Small intestine (tissue), 7 donors: ENCODE data around the gene AMIGO1. TPM values are rescaled to one million over a fixed set of nuclear protein-coding genes. Genes with fewer than 3 reads are reported as not detected.

Source experiments
- DNase-seq, 2 donors: peaks; one replicate each; pipeline versions ENCODE4 v3.0.0 to v3.0.0-alpha.2; 2013
- FAIRE-seq: peaks from 2 replicates; lab custom pipeline; 2012; peaks lifted over from hg19 to GRCh38; lab: Jason Lieb, UNC
- H3K27ac ChIP-seq, 3 donors: one replicate each; pipeline ENCODE4 v1.5.1; 2013; ENCODE audit warnings: low read length in 2 of 3, mild to moderate bottlenecking in 2 of 3, control low read depth in 1 of 3, inconsistent platforms in 1 of 3, low read depth in 1 of 3, moderate library complexity in 1 of 3
- H3K27me3 ChIP-seq, 3 donors: one replicate each; pipeline ENCODE4 v1.6.1; 2013; ENCODE audit warnings: low read length in 3 of 3, inconsistent platforms in 1 of 3; ENCODE audit not compliant: control insufficient read depth in 3 of 3, insufficient read depth in 3 of 3
- H3K36me3 ChIP-seq, 3 donors: one replicate each; pipeline ENCODE4 v1.6.1; 2013; ENCODE audit warnings: low read length in 3 of 3, inconsistent platforms in 1 of 3, low read depth in 1 of 3, mild to moderate bottlenecking in 1 of 3, moderate library complexity in 1 of 3; ENCODE audit not compliant: control insufficient read depth in 3 of 3, insufficient read depth in 2 of 3
- H3K4me1 ChIP-seq, 3 donors: one replicate each; pipeline ENCODE4 v1.6.1; 2013; ENCODE audit warnings: low read length in 2 of 3, inconsistent platforms in 1 of 3, low read depth in 1 of 3, mild to moderate bottlenecking in 1 of 3, moderate library complexity in 1 of 3; ENCODE audit not compliant: control insufficient read depth in 3 of 3, insufficient read depth in 2 of 3
- H3K4me3 ChIP-seq, 3 donors: one replicate each; pipeline ENCODE4 v1.5.1; 2013; ENCODE audit warnings: low read length in 3 of 3, control low read depth in 1 of 3, inconsistent platforms in 1 of 3, low read depth in 1 of 3, mild to moderate bottlenecking in 1 of 3, moderate library complexity in 1 of 3
- H3K9me3 ChIP-seq, 2 donors: one replicate each; pipeline ENCODE4 v1.6.1; 2013; ENCODE audit warnings: low read depth in 1 of 2, low read length in 1 of 2; ENCODE audit not compliant: control insufficient read depth in 2 of 2, insufficient read depth in 1 of 2
- WGBS, 3 donors: extraction: QIAGEN DNeasy Blood & Tissue Kit; methylation state at CpG; one replicate each; pipeline ENCODE4 v1.1.7; 2013; 5-methylcytosine and 5-hydroxymethylcytosine counted together
- polyA plus RNA-seq, 4 donors: library from polyadenylated mRNA; stranded (reverse) in 3 of 4; unstranded in 1 of 4; fragments of 200-250 nt in 3 of 4; fragments of 120-200 nt in 1 of 4; gene quantifications; one replicate each; pipeline versions ENCODE4 v1.2.1 to v1.2.3, GENCODE V29; 2013
- donor health status: healthy with polysubstance abuse.
- donor health status: control.
- donor health status: control.
- donor health status: Bipolar disorder and iron deficiency.
- donor health status: healthy.

Gene AMIGO1
- polyA plus RNA-seq, 4 donors: 1.3 to 2.9 (median 2.2) TPM

- no peak for FAIRE-seq
- Histone ChIP-seq H3K4me1 (peaks cover 0 to 7% (median 6%) of the 10 kb centered on the region in 3 donors), H3K27ac (no peak overlapping the region), H3K27me3 (peaks cover 0 to 8% (median 0%) of the 10 kb centered on the region in 3 donors), H3K9me3 (no peaks in the 10 kb centered on the region), H3K36me3 (peaks cover 0 to 57% (median 0%) of the 10 kb centered on the region in 3 donors), H3K4me3 (no peak overlapping the region)
- 70 to 83% (median 76%) methylated on average over 5 of the region's 5 CpGs for WGBS, 3 donors
- no peak for DNase-seq
Observed at GRCh38 chr1:109487261-109487660, 22.3 kb downstream of the AMIGO1 start.

GRCh38 chr1:109485001-109485400 is 24.5 kb downstream of the AMIGO1 start:
- H3K27me3 ChIP-seq: peaks cover 0 to 28% (median 0%) of the 10 kb centered on the region in 3 donors

GRCh38 chr1:109484519-109484975 is 25.0 kb downstream of the AMIGO1 start:
- Histone ChIP-seq H3K27ac (no peak overlapping the region), H3K4me1 (peaks cover 0 to 7% (median 6%) of the 10 kb centered on the region in 3 donors), H3K36me3 (peaks cover 0 to 34% (median 0%) of the 10 kb centered on the region in 3 donors), H3K4me3 (peak overlapping the region; percentile 49 to 64 (median 62)), H3K9me3 (no peaks in the 10 kb centered on the region), H3K27me3 (peaks cover 0 to 28% (median 0%) of the 10 kb centered on the region in 3 donors)
- no peak for DNase-seq
- no peak for FAIRE-seq
- 22 to 25% (median 23%) methylated on average over 15 of the region's 15 CpGs for WGBS, 3 donors

More at GRCh38 chr1:109485001-109485400, 24.5 kb downstream of the AMIGO1 start:
- Histone ChIP-seq H3K4me1 (peaks cover 0 to 7% (median 6%) of the 10 kb centered on the region in 3 donors), H3K4me3 (no peak overlapping the region), H3K9me3 (no peaks in the 10 kb centered on the region), H3K36me3 (peaks cover 0 to 39% (median 0%) of the 10 kb centered on the region in 3 donors), H3K27ac (no peak overlapping the region)
- 3 to 20% (median 17%) methylated on average over 2 to 3 of the region's 3 CpGs for WGBS, 3 donors
- DNase-seq: no peak
- no peak for FAIRE-seq

GRCh38 chr1:109483672-109484518 is 25.6 kb downstream of the AMIGO1 start, which contains the start of gene ATXN7L2:
ATXN7L2 (plus strand) TSS chr1:109483905; CDS start chr1:109483954, 49 bp downstream.
- DNase-seq (peak; percentile 89 to 96), FAIRE-seq (no peak)
- peaks cover 0 to 28% (median 0%) of the 10 kb centered on the region in 3 donors for H3K36me3 ChIP-seq
- H3K4me3 ChIP-seq: peak within 1 kb of the TSS; percentile 59 to 64 (median 62)
- H3K9me3 ChIP-seq: no peaks in the 10 kb centered on the region
- peak within 1 kb of the TSS; percentile 79 to 95 (median 83) for H3K27ac ChIP-seq
- H3K4me1 ChIP-seq: peaks cover 0 to 7% (median 6%) of the 10 kb centered on the region in 3 donors
- H3K27me3 ChIP-seq: peaks cover 0 to 33% (median 0%) of the 10 kb centered on the region in 3 donors
- WGBS, 3 donors: 0 to 1% (median 1%) methylated on average over 25 to 73 of the region's 73 CpGs

GRCh38 chr1:109482791-109483671 is 26.5 kb downstream of the AMIGO1 start:
- Histone ChIP-seq H3K9me3 (no peaks in the 10 kb centered on the region), H3K4me3 (peak overlapping the region; percentile 59 to 64 (median 62)), H3K27ac (no peak overlapping the region), H3K27me3 (peaks cover 0 to 39% (median 0%) of the 10 kb centered on the region in 3 donors), H3K36me3 (peaks cover 0 to 19% (median 0%) of the 10 kb centered on the region in 3 donors), H3K4me1 (peaks cover 0 to 7% (median 6%) of the 10 kb centered on the region in 3 donors)
- DNase-seq (no peak), FAIRE-seq (no peak)
- WGBS, 3 donors: 8 to 13% (median 9%) methylated on average over 28 to 29 of the region's 29 CpGs

GRCh38 chr1:109482242-109482641 is 27.3 kb downstream of the AMIGO1 start:
- peaks cover 0 to 7% (median 6%) of the 10 kb centered on the region in 3 donors for H3K4me1 ChIP-seq
- DNase-seq (no peak), FAIRE-seq (no peak)
- no peak overlapping the region for H3K4me3 ChIP-seq
- H3K9me3 ChIP-seq: no peaks in the 10 kb centered on the region
- H3K36me3 ChIP-seq: peaks cover 0 to 11% (median 0%) of the 10 kb centered on the region in 3 donors
- peaks cover 0 to 43% (median 0%) of the 10 kb centered on the region in 3 donors for H3K27me3 ChIP-seq
- H3K27ac ChIP-seq: no peak overlapping the region

GRCh38 chr1:109481646-109482045 is 27.9 kb downstream of the AMIGO1 start:
- Histone ChIP-seq H3K9me3 (no peaks in the 10 kb centered on the region), H3K4me1 (peaks cover 0 to 7% (median 6%) of the 10 kb centered on the region in 3 donors), H3K27me3 (peaks cover 0 to 45% (median 0%) of the 10 kb centered on the region in 3 donors), H3K36me3 (peaks cover 0 to 7% (median 0%) of the 10 kb centered on the region in 3 donors), H3K4me3 (no peak overlapping the region), H3K27ac (no peak overlapping the region)
- no peak for FAIRE-seq
- WGBS, 3 donors: 75 to 80% (median 76%) methylated on average over 2 of the region's 2 CpGs
- no peak for DNase-seq
